Stimulated activated CD4-positive, alpha-beta T cell treated with anti-CD3 and anti-CD28 coated beads, Interleukin-15, amount 100 ng/mL, for 48 hours (primary cell): ENCODE results near the gene SECISBP2.

Source experiments
- DNase-seq, 2 donors: peaks; one replicate each; pipeline ENCODE4 v3.0.0-alpha.2; 2020; ENCODE audit warnings: low read depth in 2 of 2

The SECISBP2 gene

DNA sequence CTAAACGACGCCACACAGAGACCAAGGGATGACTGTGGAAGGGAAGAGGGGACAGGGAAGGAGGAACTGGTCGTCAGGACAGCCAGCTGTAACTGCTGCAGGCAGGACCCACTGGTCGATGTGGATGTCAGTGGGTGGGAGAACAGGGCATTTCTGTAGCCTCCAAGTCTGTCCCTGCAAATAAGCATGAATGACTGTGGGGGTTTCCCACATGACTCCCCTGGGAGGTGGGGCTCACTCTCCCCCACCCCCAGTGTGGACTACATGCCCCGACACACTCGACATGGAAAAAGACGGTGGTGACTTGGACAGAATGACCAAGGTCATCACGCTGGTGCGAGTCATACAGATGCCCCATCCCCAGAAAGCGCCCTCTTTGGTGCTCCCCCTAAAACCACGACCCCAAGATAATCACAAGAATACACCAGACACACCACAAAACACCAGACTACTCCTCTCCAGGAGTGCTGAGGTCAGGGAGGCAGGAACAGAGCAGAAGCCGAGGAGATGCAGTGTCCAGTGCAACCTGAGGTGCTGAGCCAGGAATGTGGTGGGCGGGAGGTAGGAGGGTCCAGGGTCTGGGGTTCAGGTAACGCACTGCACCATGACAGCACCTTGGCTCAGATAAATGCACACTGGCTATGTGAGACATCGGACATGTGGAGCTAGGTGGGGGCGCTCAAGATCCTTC is 64.9 kb downstream of the SECISBP2 start:
- DNase-seq = no peak

DNA sequence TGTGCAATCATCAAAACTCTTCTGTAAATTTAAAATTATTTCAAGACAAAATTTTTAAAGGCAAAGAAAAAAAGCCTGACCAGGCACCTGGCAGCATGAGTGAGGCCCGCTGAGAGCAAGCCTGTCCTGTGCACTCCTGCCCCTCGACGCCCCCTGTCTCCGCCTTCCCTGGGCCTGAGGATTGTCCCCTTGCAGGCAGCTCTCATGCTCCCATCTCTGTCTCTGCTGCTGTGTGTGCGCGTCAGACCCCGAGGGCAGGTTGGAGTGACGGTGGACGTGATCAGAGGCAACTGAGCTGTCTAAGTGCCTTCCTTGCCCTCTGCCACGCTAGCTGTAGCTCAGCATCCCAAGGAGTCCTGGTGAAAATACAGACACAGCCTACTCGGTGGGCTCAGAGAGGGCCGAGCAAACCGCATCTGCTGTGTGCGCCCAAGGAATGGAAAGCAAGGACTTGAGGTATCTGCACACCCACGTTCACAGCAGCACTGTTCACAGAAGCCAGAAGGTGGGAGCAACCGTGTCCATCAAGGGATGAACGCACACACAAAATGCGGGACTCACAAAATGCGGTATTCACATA is 65.5 kb downstream of the SECISBP2 start:
- DNase-seq = no peak

GRCh38 chr9:89384783-89385182 is 66.5 kb downstream of the SECISBP2 start:
- DNase-seq = no peak

- no peak for DNase-seq
Measured at GRCh38 chr9:89386206-89386605, 67.9 kb downstream of the SECISBP2 start.

DNA sequence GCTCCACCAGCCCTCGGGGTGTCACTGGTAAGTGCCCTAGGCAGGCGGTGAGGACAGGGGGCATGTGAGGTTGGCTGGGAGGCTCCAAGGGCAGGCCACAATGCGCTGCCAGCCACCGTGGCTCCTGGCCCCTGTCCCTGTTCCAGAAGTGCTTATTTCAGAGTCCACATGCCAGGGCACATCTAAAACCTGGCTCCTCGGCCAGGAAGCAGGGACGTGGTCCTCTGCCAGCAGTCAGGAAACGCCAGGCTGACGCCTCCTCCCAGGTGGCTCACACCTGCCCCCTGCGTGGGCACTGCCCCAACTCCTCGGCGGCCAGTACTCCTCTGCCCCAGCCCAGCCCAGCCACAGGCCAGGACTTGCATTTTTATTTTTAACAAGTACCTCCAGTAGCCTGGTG is 68.5 kb downstream of the SECISBP2 start:
- DNase-seq = no peak

GRCh38 chr9:89387197-89387849 is 69.0 kb downstream of the SECISBP2 start:
- no peak for DNase-seq

- no peak for DNase-seq
Measured at GRCh38 chr9:89388084-89388867, 70.0 kb downstream of the SECISBP2 start.

GRCh38 chr9:89388868-89389177 is 70.5 kb downstream of the SECISBP2 start:
- DNase-seq = no peak

DNA sequence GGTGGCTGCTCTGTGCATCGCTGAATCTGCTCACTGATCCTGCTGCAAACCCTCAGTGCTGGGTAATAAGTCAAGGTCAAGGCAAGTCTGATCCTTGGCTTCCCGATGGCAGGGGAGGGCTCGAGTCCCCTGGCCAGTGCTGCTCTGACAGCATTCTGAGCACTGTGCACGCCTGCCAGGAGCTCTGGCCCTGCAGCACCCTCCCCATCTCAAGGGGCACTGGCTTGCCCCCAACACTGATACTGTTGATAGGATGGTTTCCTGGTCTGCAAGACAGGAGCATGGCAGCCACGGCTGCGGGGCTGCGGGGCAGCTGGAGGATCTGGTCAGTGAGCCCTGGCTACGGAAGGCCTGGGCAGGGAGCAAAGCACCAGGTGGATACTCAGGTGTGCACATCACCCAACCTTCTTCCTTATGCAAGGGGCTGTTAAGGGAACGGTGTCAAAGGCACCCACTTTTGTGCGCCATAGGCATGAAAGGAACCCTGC is 71.8 kb downstream of the SECISBP2 start:
- DNase-seq = no peak

DNA sequence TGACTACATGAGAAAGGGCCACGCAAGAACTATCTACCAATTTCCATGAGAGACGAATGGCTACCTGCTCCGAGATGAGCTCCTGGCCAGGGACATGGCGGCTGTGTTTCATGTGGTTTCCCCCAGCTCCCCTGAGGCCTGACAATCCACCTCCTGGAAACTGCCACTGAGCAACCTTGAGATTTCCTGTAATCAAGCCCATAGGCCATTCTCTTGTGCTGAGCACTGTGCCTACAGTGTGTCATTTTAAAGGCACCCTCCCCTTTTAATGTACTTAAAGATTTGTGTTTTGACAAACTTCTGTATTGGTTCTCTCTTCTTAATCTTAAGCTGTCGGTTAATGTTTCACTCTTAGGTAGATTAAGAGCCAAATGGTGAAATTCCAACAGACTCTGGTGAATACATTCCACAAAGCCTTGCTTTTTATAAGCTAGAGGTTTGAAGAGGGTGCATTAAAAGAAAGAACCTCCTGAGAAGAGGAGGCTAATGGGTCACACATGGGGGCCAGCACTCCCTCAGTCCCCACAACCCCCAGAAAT is 72.3 kb downstream of the SECISBP2 start:
- DNase-seq = no peak

GRCh38 chr9:89391585-89391984 is 73.3 kb downstream of the SECISBP2 start:
- no peak for DNase-seq

- DNase-seq = no peak
Measured at GRCh38 chr9:89394412-89394811, 76.1 kb downstream of the SECISBP2 start.

DNA sequence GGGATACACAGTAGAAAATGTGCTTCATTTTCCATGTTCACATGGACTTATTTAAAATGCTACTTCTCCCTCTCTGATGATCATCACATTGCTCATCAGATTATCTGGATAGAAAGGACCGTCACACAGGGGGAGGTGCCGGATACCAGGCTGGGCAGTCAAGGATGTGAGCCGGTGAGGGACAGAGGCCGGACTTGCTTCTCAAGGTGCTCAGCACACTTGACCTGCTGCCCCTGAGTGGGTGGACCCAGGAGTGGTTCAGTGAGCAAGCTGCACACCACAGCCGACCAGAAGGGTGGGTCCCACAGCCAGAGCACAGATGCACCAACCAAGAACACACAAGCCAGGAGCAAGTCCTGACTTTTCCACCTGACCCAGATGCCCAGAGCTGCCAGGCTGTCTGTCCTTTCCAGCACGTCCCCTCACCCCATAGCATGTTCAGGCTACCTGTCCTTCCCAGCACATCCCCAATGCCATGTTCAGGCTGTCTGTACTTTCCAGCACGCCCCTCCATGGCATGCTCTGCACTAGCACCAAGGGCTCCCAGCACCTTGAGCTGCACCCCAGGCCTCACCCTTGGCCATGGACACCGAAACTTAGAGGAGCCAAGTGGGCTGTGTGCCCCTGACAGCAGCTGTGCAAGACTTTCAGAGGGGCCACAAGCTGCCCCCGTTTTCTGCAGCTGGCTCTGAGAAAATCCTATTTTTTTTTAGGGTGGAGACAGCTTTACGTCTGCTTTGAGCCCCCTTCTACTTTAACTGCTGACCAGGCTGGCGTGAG is 77.8 kb downstream of the SECISBP2 start:
- no peak for DNase-seq

DNA sequence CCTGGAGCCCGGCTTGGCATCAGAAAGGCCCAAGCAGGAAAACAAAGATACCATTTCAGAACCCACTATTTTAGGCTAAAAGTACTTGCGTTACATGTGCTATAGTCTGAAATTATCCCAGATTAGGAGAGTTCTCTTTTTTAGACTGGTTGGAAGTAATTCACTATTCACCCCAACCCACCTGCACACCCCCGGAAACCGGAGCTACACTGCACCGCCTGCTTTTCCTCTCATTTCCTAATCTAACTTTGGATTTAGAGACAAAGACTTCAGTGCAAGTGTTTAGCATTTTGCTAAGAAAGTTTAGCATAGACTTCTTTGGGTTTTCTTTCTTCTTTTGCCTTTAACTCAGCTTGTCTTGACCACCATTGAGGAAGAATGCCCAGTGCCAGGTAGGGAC is 79.2 kb downstream of the SECISBP2 start:
- no peak for DNase-seq

DNA sequence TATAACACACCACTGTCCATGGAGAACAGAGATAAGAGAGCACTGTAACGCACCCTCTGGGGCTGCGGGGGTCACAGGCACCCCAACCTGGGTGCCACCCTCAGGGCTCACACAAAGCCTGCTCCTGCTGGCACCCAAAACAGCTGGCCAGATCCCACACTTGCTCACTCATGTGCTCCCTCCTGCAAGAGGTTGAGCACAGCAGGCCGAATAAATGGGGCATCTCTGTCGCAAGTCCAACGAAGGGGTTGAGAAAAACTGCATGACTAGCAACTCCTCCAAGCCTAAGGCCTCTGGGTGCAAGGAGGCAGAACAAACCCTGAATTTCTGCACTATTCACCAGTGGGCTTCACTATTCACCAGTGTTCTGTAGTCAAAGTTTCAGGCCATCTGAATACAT is 80.3 kb downstream of the SECISBP2 start:
- no peak for DNase-seq

DNA sequence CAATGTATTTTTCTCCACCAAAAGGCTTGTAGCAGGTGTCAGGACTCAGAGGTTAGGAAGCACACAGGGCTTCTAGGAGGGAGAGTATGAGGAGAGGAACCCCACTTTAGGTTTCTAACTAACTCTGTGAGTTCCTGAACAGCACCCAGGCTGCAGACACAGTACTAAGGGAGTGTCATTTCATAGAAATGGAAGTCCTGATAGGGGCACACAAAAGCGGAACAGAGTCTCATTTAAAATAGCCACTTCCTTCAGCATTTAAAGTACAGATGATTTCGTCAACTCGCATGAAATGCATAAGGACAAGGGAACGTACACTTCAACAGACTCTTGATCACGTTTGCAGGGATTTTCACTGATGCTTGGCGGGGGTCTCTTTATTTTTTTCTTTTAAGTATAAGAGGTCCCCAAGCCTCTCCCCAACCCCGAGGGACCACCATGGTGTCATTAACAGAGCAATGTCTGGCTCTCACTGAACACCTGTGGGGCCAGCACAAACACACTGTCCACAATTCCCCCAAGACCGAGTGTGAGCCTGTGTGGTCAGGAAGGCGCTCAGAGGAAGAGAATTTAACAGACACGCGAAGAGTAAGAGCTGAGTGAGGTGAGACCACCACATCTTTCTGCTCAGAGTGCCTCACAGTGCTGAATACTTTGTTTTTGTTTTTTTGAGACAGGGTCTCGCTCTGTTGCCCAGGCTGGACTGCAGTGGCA is 82.3 kb downstream of the SECISBP2 start:
- no peak for DNase-seq

- no peak for DNase-seq
Measured at GRCh38 chr9:89402695-89403427, 84.6 kb downstream of the SECISBP2 start.

DNA sequence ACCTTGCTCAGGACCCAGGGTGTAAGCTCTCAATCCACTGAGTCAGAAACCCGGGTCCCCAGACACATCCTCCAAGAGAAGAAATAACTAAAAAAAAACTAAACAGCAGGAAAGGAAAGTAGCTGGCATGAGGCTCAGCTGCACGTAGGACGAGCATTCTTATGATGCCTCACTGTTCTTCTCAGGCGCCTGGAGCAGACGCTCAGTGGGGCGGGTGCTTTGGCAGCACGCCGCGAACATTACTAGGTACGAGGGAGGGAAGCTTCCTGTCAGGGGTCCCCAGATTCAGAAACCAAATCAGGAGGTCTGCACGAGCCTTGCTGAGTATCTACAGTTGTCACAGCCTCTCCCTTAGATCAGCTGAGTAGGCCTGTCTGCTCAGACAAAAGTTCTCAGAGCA is 85.8 kb downstream of the SECISBP2 start:
- no peak for DNase-seq

- no peak for DNase-seq
Measured at GRCh38 chr9:89405826-89406225, 87.5 kb downstream of the SECISBP2 start.

DNA sequence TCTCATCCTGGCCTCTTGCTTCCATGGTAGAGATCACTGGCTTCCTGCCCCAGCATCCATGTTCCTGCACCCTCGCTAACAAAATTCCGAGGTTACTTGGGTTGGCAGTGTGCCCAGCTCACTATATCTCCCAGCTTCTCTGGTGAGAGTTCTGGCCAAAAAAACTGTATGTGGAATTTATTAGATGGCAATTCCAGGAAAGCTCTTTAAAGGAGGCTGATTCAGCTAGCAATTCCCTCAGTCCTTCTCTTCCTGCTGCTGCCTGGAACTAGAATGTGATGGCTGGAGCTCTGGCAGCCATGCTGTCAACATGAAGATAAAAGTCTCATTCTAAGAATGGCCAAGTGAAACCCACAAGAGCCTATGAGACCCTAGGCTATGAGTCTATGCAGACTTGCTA is 88.8 kb downstream of the SECISBP2 start:
- DNase-seq = no peak
